22Rv1 (cell line): Measurements from ENCODE around the gene ACKR1.

Source experiments
- CTCF ChIP-seq: fragments of 450-650 bp; IDR thresholded peaks from 2 replicates; pipeline ENCODE4 v1.5.1; 2017; ENCODE audit warnings: mild to moderate bottlenecking
- ZFX ChIP-seq: fragments of 450-650 bp; IDR thresholded peaks from 2 replicates; pipeline ENCODE4 v1.6.1; 2017; ENCODE audit warnings: antibody characterized with exemption, borderline replicate concordance

DNA sequence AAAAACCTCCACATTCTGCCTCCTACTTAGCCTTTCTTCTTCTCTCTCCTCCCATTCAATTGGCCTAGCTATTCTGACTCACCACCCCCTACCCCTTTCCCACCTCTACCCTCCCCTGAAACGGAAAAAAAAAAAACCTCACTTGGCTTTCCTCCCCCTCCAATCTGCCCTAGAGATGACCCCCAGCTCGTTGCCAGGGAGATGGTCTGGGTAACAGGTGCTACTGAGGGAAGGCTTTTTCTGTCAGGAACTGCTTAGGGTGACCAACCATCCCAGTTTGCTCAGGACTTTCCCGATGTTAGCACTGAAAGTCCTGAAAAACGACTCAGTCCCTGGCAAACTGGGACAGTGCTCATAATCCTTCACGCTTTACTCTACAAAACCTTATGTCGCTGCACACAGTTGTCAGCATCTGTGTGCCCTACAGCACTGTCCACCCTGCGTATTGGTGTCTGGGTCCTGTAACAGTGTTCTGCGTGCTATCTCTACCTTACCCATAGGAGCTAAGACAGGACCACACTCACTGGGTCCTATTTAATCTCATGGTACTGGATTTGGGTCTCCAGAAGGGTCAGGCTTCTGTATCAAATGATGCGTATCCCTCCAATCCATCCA, 41.0 kb upstream of the ACKR1 start:
- TF ChIP-seq CTCF (no peak), ZFX (no peak)
